Spleen (tissue), 7 donors: Measurements from ENCODE around the gene LGALS9.

ENCODE experiments used
- CTCF ChIP-seq, 11 experiments: fragments of 200-600 bp in 7 of 11; fragments of 450-650 bp in 4 of 11; sonication (generic) in 4 of 11; IDR thresholded peaks in 8 of 11; conservative IDR thresholded peaks in 3 of 11; 1 replicate in 7 of 11; 2 replicates in 4 of 11; pipeline versions ENCODE4 v1.4.0 to v1.8.0; 2016 to 2021; ENCODE audit warnings: antibody characterized with exemption in 11 of 11, inconsistent platforms in 4 of 11, mild to moderate bottlenecking in 1 of 11
- POLR2A ChIP-seq, 3 donors: fragments of 450-650 bp; IDR thresholded peaks; one replicate each; pipeline ENCODE4 v1.5.1; 2017; ENCODE audit warnings: antibody characterized with exemption in 3 of 3, mild to moderate bottlenecking in 1 of 3
- donor health status: DM: no; HTN: no; CAD: no; lungs with moderate emphysema.
- donor health status: DM: no; HTN: no; CAD: no.
- donor health status: DM: no; HTN: no; CAD: no.

- TF ChIP-seq CTCF (IDR thresholded peaks at IDR 0.05 in 8 of 11, conservative IDR thresholded peaks at IDR 0.05 in 3 of 11), result no peak
- TF ChIP-seq POLR2A (IDR thresholded peaks at IDR 0.05), result no peak
Measured at GRCh38 chr17:27664606-27664965, 33.6 kb downstream of the LGALS9 start.
